HG03097 (cell line): ENCODE measurements around the gene PLEKHH3.

Source experiments
- ATAC-seq: cut with Tn5 transposase; IDR thresholded peaks from one replicate; pipeline ENCODE4 v1.9.1; 2021; ENCODE audit not compliant: unreplicated experiment, low FRiP score

Gene PLEKHH3

GRCh38 chr17:42687707-42688320 lies 11.0 kb upstream of the PLEKHH3 start:
- no peak for ATAC-seq

GRCh38 chr17:42686520-42687128 lies 9.8 kb upstream of the PLEKHH3 start:
- ATAC-seq, result no peak

GRCh38 chr17:42685831-42686230 lies 9.0 kb upstream of the PLEKHH3 start:
- no peak for ATAC-seq

GRCh38 chr17:42684929-42685556 lies 8.2 kb upstream of the PLEKHH3 start:
- ATAC-seq, result no peak

GRCh38 chr17:42683407-42684034 lies 6.7 kb upstream of the PLEKHH3 start:
- ATAC-seq, result no peak

GRCh38 chr17:42682722-42683403 lies 6.1 kb upstream of the PLEKHH3 start:
- no peak for ATAC-seq

GRCh38 chr17:42681976-42682721 lies 5.4 kb upstream of the PLEKHH3 start, which contains the start of gene CNTNAP1:
Gene CNTNAP1, plus strand, starts transcription at chr17:42682531. Its CDS starts 299 bp downstream, at chr17:42682830.
- ATAC-seq, result no peak

- ATAC-seq, result no peak
Measured at GRCh38 chr17:42680331-42680808, 3.6 kb upstream of the PLEKHH3 start.

GRCh38 chr17:42679492-42680330 lies 2.9 kb upstream of the PLEKHH3 start:
- ATAC-seq, result peak; percentile 29

GRCh38 chr17:42678951-42679491 lies 2.2 kb upstream of the PLEKHH3 start:
- ATAC-seq, result no peak

GRCh38 chr17:42677921-42678781 lies 1.4 kb upstream of the PLEKHH3 start:
- ATAC-seq, result peak; percentile 24

- ATAC-seq, result peak; percentile 58
Measured at GRCh38 chr17:42677012-42677857, 441 bp upstream of the PLEKHH3 start.

- no peak for ATAC-seq
Measured at GRCh38 chr17:42675965-42676423, 800 bp downstream of the PLEKHH3 start.

GRCh38 chr17:42675348-42675964 lies 1.3 kb downstream of the PLEKHH3 start:
- ATAC-seq, result no peak

- no peak for ATAC-seq
Measured at GRCh38 chr17:42674755-42675347, 1.9 kb downstream of the PLEKHH3 start.
